Left hindlimb (tissue), 1 donor: ENCODE results near the gene STIL.
"Not testable (repeated sequence)": the region's sequence is repeated elsewhere in the genome, so short reads cannot be mapped to it uniquely, and the experiment has no call there.

Source experiments
- DNase-seq: peaks from one replicate; pipeline ENCODE4 v3.0.0-alpha.2; 2018

The STIL gene

GRCh38 chr1:47216278-47217059, 97.5 kb downstream of the STIL start:
- no peak for DNase-seq

GRCh38 chr1:47215713-47216112, 98.2 kb downstream of the STIL start:
- DNase-seq, result no peak

- DNase-seq, result no peak
These were observed 99.4 kb downstream of the STIL start for GRCh38 chr1:47214549-47214948.

GRCh38 chr1:47213230-47213963, 100.5 kb downstream of the STIL start:
- no peak for DNase-seq

- no peak for DNase-seq
These were observed 101.2 kb downstream of the STIL start for GRCh38 chr1:47212636-47213229.

GRCh38 chr1:47211796-47212269, 102.1 kb downstream of the STIL start:
- DNase-seq, result no peak

- DNase-seq, result no peak
These were observed 103.3 kb downstream of the STIL start for GRCh38 chr1:47210666-47211065.

GRCh38 chr1:47209725-47210325, 104.1 kb downstream of the STIL start:
- DNase-seq, result no peak

GRCh38 chr1:47209091-47209490, 104.9 kb downstream of the STIL start:
- no peak for DNase-seq

- DNase-seq, result no peak
These were observed 105.5 kb downstream of the STIL start for GRCh38 chr1:47208374-47208850.

- no peak for DNase-seq
These were observed 106.1 kb downstream of the STIL start for GRCh38 chr1:47207803-47208373.

- DNase-seq, result no peak
These were observed 108.0 kb downstream of the STIL start for GRCh38 chr1:47205918-47206317.

- not testable (repeated sequence) for DNase-seq
These were observed 110.4 kb downstream of the STIL start for GRCh38 chr1:47203504-47203903.

GRCh38 chr1:47201179-47201578, 112.8 kb downstream of the STIL start:
- no peak for DNase-seq
